ENCODE results near the gene DARS2. TPM values are rescaled to one million over a fixed set of nuclear protein-coding genes. Genes with fewer than 3 reads are reported as not detected.
"Not testable (repeated sequence)": the region's sequence is repeated elsewhere in the genome, so short reads cannot be mapped to it uniquely, and the experiment has no call there.

DARS2 gene
- polyA plus RNA-seq, 4 donors: 5.1 to 22.3 (median 13.0) TPM

GRCh38 chr1:173870252-173871075, 46.0 kb downstream of the DARS2 start:
- Histone ChIP-seq H3K4me3 (ENCODE audit: low read depth in 1 of 3, low read length in 3 of 3) (no peak overlapping the region), H3K36me3 (ENCODE audit: control insufficient read depth in 3 of 3, insufficient read depth in 2 of 3, low read depth in 1 of 3, low read length in 3 of 3) (peaks cover 0 to 19% (median 3%) of the 10 kb centered on the region in 3 donors), H3K27me3 (ENCODE audit: control insufficient read depth in 3 of 3, insufficient read depth in 3 of 3, low read length in 3 of 3) (no peaks in the 10 kb centered on the region), H3K4me1 (ENCODE audit: control insufficient read depth in 3 of 3, insufficient read depth in 2 of 3, low read depth in 1 of 3, low read length in 2 of 3) (peaks cover 3 to 17% (median 8%) of the 10 kb centered on the region in 3 donors), H3K9me3 (ENCODE audit: control insufficient read depth in 2 of 2, insufficient read depth in 1 of 2, low read depth in 1 of 2, low read length in 1 of 2) (peaks cover 0 to 2% of the 10 kb centered on the region in 2 donors), H3K27ac (ENCODE audit: low read depth in 1 of 3, low read length in 2 of 3) (peak overlapping the region; percentile 13 to 98 (median 83))
- peak; percentile 24 to 75 for DNase-seq
- no peak for FAIRE-seq
- 62 to 71% (median 68%) methylated on average over 15 of the region's 15 CpGs for WGBS, 3 donors

GRCh38 chr1:173871091-173871490, 46.6 kb downstream of the DARS2 start:
- Histone ChIP-seq H3K36me3 (ENCODE audit: control insufficient read depth in 3 of 3, insufficient read depth in 2 of 3, low read depth in 1 of 3, low read length in 3 of 3) (peaks cover 0 to 23% (median 0%) of the 10 kb centered on the region in 3 donors), H3K4me1 (ENCODE audit: control insufficient read depth in 3 of 3, insufficient read depth in 2 of 3, low read depth in 1 of 3, low read length in 2 of 3) (peaks cover 3 to 11% (median 6%) of the 10 kb centered on the region in 3 donors), H3K27me3 (ENCODE audit: control insufficient read depth in 3 of 3, insufficient read depth in 3 of 3, low read length in 3 of 3) (no peaks in the 10 kb centered on the region), H3K27ac (ENCODE audit: low read depth in 1 of 3, low read length in 2 of 3) (peak overlapping the region in 1 of 3 donors; percentile 83), H3K9me3 (ENCODE audit: control insufficient read depth in 2 of 2, insufficient read depth in 1 of 2, low read depth in 1 of 2, low read length in 1 of 2) (peaks cover 0 to 2% of the 10 kb centered on the region in 2 donors), H3K4me3 (ENCODE audit: low read depth in 1 of 3, low read length in 3 of 3) (no peak overlapping the region)
- WGBS, 3 donors: 87 to 92% (median 91%) methylated on average over 5 of the region's 5 CpGs
- DNase-seq (no peak), FAIRE-seq (no peak)

GRCh38 chr1:173871500-173871899, 47.0 kb downstream of the DARS2 start:
- no peak for FAIRE-seq
- DNase-seq: no peak
- 74 to 96% (median 85%) methylated on average over 2 of the region's 2 CpGs for WGBS, 3 donors
- H3K4me3 ChIP-seq (ENCODE audit: low read depth in 1 of 3, low read length in 3 of 3): no peak overlapping the region
- no peak overlapping the region for H3K27ac ChIP-seq (ENCODE audit: low read depth in 1 of 3, low read length in 2 of 3)
- peaks cover 3 to 11% (median 4%) of the 10 kb centered on the region in 3 donors for H3K4me1 ChIP-seq (ENCODE audit: control insufficient read depth in 3 of 3, insufficient read depth in 2 of 3, low read depth in 1 of 3, low read length in 2 of 3)
- H3K9me3 ChIP-seq (ENCODE audit: control insufficient read depth in 2 of 2, insufficient read depth in 1 of 2, low read depth in 1 of 2, low read length in 1 of 2): peaks cover 0 to 2% of the 10 kb centered on the region in 2 donors
- H3K27me3 ChIP-seq (ENCODE audit: control insufficient read depth in 3 of 3, insufficient read depth in 3 of 3, low read length in 3 of 3): no peaks in the 10 kb centered on the region
- peaks cover 0 to 23% (median 0%) of the 10 kb centered on the region in 3 donors for H3K36me3 ChIP-seq (ENCODE audit: control insufficient read depth in 3 of 3, insufficient read depth in 2 of 3, low read depth in 1 of 3, low read length in 3 of 3)

- DNase-seq (no peak), FAIRE-seq (no peak)
- no peak overlapping the region for H3K27ac ChIP-seq (ENCODE audit: low read depth in 1 of 3, low read length in 2 of 3)
- no peaks in the 10 kb centered on the region for H3K27me3 ChIP-seq (ENCODE audit: control insufficient read depth in 3 of 3, insufficient read depth in 3 of 3, low read length in 3 of 3)
- peaks cover 0 to 2% of the 10 kb centered on the region in 2 donors for H3K9me3 ChIP-seq (ENCODE audit: control insufficient read depth in 2 of 2, insufficient read depth in 1 of 2, low read depth in 1 of 2, low read length in 1 of 2)
- H3K36me3 ChIP-seq (ENCODE audit: control insufficient read depth in 3 of 3, insufficient read depth in 2 of 3, low read depth in 1 of 3, low read length in 3 of 3): peaks cover 0 to 14% (median 0%) of the 10 kb centered on the region in 3 donors
- no peak overlapping the region for H3K4me3 ChIP-seq (ENCODE audit: low read depth in 1 of 3, low read length in 3 of 3)
- no peaks in the 10 kb centered on the region for H3K4me1 ChIP-seq (ENCODE audit: control insufficient read depth in 3 of 3, insufficient read depth in 2 of 3, low read depth in 1 of 3, low read length in 2 of 3)
- WGBS, 3 donors: 85 to 93% (median 90%) methylated on average over 5 of the region's 5 CpGs
Observed at GRCh38 chr1:173876732-173877131, 52.3 kb downstream of the DARS2 start.

- Histone ChIP-seq H3K4me3 (ENCODE audit: low read depth in 1 of 3, low read length in 3 of 3) (no peak overlapping the region), H3K36me3 (ENCODE audit: control insufficient read depth in 3 of 3, insufficient read depth in 2 of 3, low read depth in 1 of 3, low read length in 3 of 3) (peaks cover 0 to 14% (median 0%) of the 10 kb centered on the region in 3 donors), H3K27me3 (ENCODE audit: control insufficient read depth in 3 of 3, insufficient read depth in 3 of 3, low read length in 3 of 3) (no peaks in the 10 kb centered on the region), H3K9me3 (ENCODE audit: control insufficient read depth in 2 of 2, insufficient read depth in 1 of 2, low read depth in 1 of 2, low read length in 1 of 2) (peaks cover 0 to 2% of the 10 kb centered on the region in 2 donors), H3K4me1 (ENCODE audit: control insufficient read depth in 3 of 3, insufficient read depth in 2 of 3, low read depth in 1 of 3, low read length in 2 of 3) (no peaks in the 10 kb centered on the region), H3K27ac (ENCODE audit: low read depth in 1 of 3, low read length in 2 of 3) (no peak overlapping the region)
- FAIRE-seq: no peak
- no peak for DNase-seq
Observed at GRCh38 chr1:173878251-173878650, 53.8 kb downstream of the DARS2 start.

- peaks cover 0 to 16% (median 3%) of the 10 kb centered on the region in 3 donors for H3K36me3 ChIP-seq (ENCODE audit: control insufficient read depth in 3 of 3, insufficient read depth in 2 of 3, low read depth in 1 of 3, low read length in 3 of 3)
- FAIRE-seq; DNase-seq; H3K27ac ChIP-seq (ENCODE audit: low read depth in 1 of 3, low read length in 2 of 3); H3K9me3 ChIP-seq (ENCODE audit: control insufficient read depth in 2 of 2, insufficient read depth in 1 of 2, low read depth in 1 of 2, low read length in 1 of 2); H3K27me3 ChIP-seq (ENCODE audit: control insufficient read depth in 3 of 3, insufficient read depth in 3 of 3, low read length in 3 of 3); H3K4me3 ChIP-seq (ENCODE audit: low read depth in 1 of 3, low read length in 3 of 3); H3K4me1 ChIP-seq (ENCODE audit: control insufficient read depth in 3 of 3, insufficient read depth in 2 of 3, low read depth in 1 of 3, low read length in 2 of 3): not testable (repeated sequence)
- WGBS, 3 donors: 72 to 84% (median 84%) methylated on average over 4 of the region's 4 CpGs
Observed at GRCh38 chr1:173881117-173881516, 56.6 kb downstream of the DARS2 start.

- Histone ChIP-seq H3K9me3 (ENCODE audit: control insufficient read depth in 2 of 2, insufficient read depth in 1 of 2, low read depth in 1 of 2, low read length in 1 of 2) (no peaks in the 10 kb centered on the region), H3K36me3 (ENCODE audit: control insufficient read depth in 3 of 3, insufficient read depth in 2 of 3, low read depth in 1 of 3, low read length in 3 of 3) (peaks cover 2 to 15% (median 3%) of the 10 kb centered on the region in 3 donors), H3K27ac (ENCODE audit: low read depth in 1 of 3, low read length in 2 of 3) (no peak overlapping the region), H3K27me3 (ENCODE audit: control insufficient read depth in 3 of 3, insufficient read depth in 3 of 3, low read length in 3 of 3) (no peaks in the 10 kb centered on the region), H3K4me3 (ENCODE audit: low read depth in 1 of 3, low read length in 3 of 3) (no peak overlapping the region), H3K4me1 (ENCODE audit: control insufficient read depth in 3 of 3, insufficient read depth in 2 of 3, low read depth in 1 of 3, low read length in 2 of 3) (no peaks in the 10 kb centered on the region)
- 93 to 96% (median 94%) methylated on average over 5 of the region's 5 CpGs for WGBS, 3 donors
- DNase-seq (no peak), FAIRE-seq (no peak)
Observed at GRCh38 chr1:173884701-173885100, 60.2 kb downstream of the DARS2 start.

- WGBS, 3 donors: 77 to 84% (median 81%) methylated on average over 4 of the region's 4 CpGs
- FAIRE-seq: no peak
Observed at GRCh38 chr1:173886746-173887611, 62.5 kb downstream of the DARS2 start.

More at GRCh38 chr1:173886746-173887611, 62.5 kb downstream of the DARS2 start:
- peak overlapping the region in 1 of 3 donors; percentile 38 for H3K27ac ChIP-seq (ENCODE audit: low read depth in 1 of 3, low read length in 2 of 3)
- no peak overlapping the region for H3K4me3 ChIP-seq (ENCODE audit: low read depth in 1 of 3, low read length in 3 of 3)
- H3K27me3 ChIP-seq (ENCODE audit: control insufficient read depth in 3 of 3, insufficient read depth in 3 of 3, low read length in 3 of 3): no peaks in the 10 kb centered on the region
- DNase-seq: no peak
- H3K4me1 ChIP-seq (ENCODE audit: control insufficient read depth in 3 of 3, insufficient read depth in 2 of 3, low read depth in 1 of 3, low read length in 2 of 3): no peaks in the 10 kb centered on the region
- peaks cover 2 to 15% (median 5%) of the 10 kb centered on the region in 3 donors for H3K36me3 ChIP-seq (ENCODE audit: control insufficient read depth in 3 of 3, insufficient read depth in 2 of 3, low read depth in 1 of 3, low read length in 3 of 3)
- no peaks in the 10 kb centered on the region for H3K9me3 ChIP-seq (ENCODE audit: control insufficient read depth in 2 of 2, insufficient read depth in 1 of 2, low read depth in 1 of 2, low read length in 1 of 2)
